PC-3 (cell line): ENCODE data around the gene SPEF1.

ENCODE experiments used
- EZH2 ChIP-seq: fragments of 300-600 bp; sonication (generic); IDR thresholded peaks from one replicate; pipeline ENCODE4 v1.6.1; 2017; ENCODE audit warnings: antibody characterized with exemption, mild to moderate bottlenecking, low read length; ENCODE audit not compliant: unreplicated experiment
- EZH2phosphoT487 ChIP-seq: fragments of 300-600 bp; sonication (generic); IDR thresholded peaks from 2 replicates; pipeline ENCODE4 v1.6.1; 2018; ENCODE audit warnings: mild to moderate bottlenecking, antibody characterized with exemption, low read length, borderline replicate concordance
- TF ChIP-seq, protein P1 (sequence below): fragments of 300-600 bp; sonication (generic); conservative IDR thresholded peaks from 2 replicates; pipeline ENCODE4 v1.5.1; 2017; ENCODE audit warnings: antibody characterized with exemption, low read depth, mild to moderate bottlenecking, low read length

- TF ChIP-seq, protein P1, sequence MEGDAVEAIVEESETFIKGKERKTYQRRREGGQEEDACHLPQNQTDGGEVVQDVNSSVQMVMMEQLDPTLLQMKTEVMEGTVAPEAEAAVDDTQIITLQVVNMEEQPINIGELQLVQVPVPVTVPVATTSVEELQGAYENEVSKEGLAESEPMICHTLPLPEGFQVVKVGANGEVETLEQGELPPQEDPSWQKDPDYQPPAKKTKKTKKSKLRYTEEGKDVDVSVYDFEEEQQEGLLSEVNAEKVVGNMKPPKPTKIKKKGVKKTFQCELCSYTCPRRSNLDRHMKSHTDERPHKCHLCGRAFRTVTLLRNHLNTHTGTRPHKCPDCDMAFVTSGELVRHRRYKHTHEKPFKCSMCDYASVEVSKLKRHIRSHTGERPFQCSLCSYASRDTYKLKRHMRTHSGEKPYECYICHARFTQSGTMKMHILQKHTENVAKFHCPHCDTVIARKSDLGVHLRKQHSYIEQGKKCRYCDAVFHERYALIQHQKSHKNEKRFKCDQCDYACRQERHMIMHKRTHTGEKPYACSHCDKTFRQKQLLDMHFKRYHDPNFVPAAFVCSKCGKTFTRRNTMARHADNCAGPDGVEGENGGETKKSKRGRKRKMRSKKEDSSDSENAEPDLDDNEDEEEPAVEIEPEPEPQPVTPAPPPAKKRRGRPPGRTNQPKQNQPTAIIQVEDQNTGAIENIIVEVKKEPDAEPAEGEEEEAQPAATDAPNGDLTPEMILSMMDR, result no peak
- TF ChIP-seq EZH2 (no peak), EZH2phosphoT487 (no peak)
These were observed 39.3 kb downstream of the SPEF1 start for GRCh38 chr20:3741836-3742458.
